DND-41 (cell line): Measurements from ENCODE around the gene TMEM60.

Source experiments
- CTCF ChIP-seq: IDR thresholded peaks from 2 replicates; pipeline ENCODE4 v1.5.1; 2012; ENCODE audit warnings: borderline replicate concordance, low read length, moderate library complexity, mild to moderate bottlenecking; ENCODE audit not compliant: poor library complexity, severe bottlenecking; ENCODE audit errors: extremely low read depth
- EZH2 ChIP-seq: IDR thresholded peaks from 3 replicates; pipeline ENCODE4 v1.6.1; 2012; ENCODE audit warnings: borderline replicate concordance, low read depth, mild to moderate bottlenecking, moderate library complexity, low read length, inconsistent platforms; ENCODE audit not compliant: severe bottlenecking

- no peak for TF ChIP-seq CTCF
- no peak for TF ChIP-seq EZH2
Measured at GRCh38 chr7:77791956-77792355, 6.3 kb downstream of the TMEM60 start.
